CD4-positive, alpha-beta T cell treated with Interferon alpha-2 for 1 hour (primary cell): ENCODE results near the gene PRPF40A.
A peak's percentile ranks its signal among the peaks of the same experiment; 100 is the strongest.

Experiments
- DNase-seq, 2 donors: peaks; one replicate each; pipeline ENCODE4 v3.0.0-alpha.2; 2020 to 2022

Gene PRPF40A

GRCh38 chr2:152613235-152613634 is 104.0 kb downstream of the PRPF40A start:
- DNase-seq: no peak

- peak; percentile 20 to 54 for DNase-seq
Measured at GRCh38 chr2:152611458-152612231, 105.6 kb downstream of the PRPF40A start.

- no peak for DNase-seq
Measured at GRCh38 chr2:152609699-152610098, 107.6 kb downstream of the PRPF40A start.

GRCh38 chr2:152609154-152609553 is 108.1 kb downstream of the PRPF40A start:
- no peak for DNase-seq

- DNase-seq: no peak
Measured at GRCh38 chr2:152607793-152608300, 109.4 kb downstream of the PRPF40A start.

GRCh38 chr2:152606941-152607340 is 110.3 kb downstream of the PRPF40A start:
- no peak for DNase-seq

GRCh38 chr2:152606081-152606480 is 111.2 kb downstream of the PRPF40A start:
- DNase-seq: no peak

GRCh38 chr2:152603166-152603565 is 114.1 kb downstream of the PRPF40A start:
- no peak for DNase-seq

GRCh38 chr2:152602750-152603149 is 114.5 kb downstream of the PRPF40A start:
- DNase-seq: no peak
